AG08396 (cell line): Measurements from ENCODE around the gene HNMT.
"Not testable (repeated sequence)": the region's sequence is repeated elsewhere in the genome, so short reads cannot be mapped to it uniquely, and the experiment has no call there.

Source experiments
- DNase-seq: peaks from one replicate; pipeline ENCODE4 v3.0.0; 2012; ENCODE audit warnings: low spot score, mixed read lengths

Gene HNMT

DNA sequence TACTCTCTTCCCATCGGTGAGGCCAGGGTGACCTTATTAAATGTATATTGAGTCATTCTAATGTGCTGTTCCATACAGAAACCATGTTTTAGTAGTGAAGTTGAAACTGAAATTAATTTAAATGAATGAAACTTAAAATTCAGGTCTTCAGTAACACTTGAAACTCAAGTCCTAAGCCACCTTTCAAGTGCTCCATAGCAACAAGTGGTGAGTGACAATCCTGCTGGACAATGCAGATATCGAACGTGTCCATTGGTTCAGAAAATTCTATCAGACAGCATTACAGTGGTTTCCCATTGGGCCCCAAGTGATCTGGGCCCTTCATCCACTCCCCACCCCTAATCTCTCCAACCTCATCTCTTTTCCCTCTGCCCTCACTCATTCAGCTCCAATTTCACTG, 48.7 kb downstream of the HNMT start:
- DNase-seq = no peak

DNA sequence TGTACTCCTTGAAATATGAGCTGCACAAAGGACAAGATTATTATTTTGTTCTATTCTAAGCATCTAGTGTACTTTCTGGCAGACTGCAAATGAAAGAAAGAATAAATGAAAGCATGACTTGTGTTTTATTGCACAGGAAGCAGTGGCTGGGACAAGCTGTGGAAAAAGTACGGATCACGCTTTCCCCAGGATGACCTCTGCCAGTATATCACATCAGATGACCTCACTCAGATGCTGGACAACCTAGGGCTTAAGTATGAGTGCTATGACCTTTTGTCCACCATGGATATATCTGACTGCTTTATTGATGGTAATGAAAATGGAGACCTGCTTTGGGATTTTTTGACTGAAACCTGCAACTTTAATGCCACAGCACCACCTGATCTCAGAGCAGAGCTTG, 49.4 kb downstream of the HNMT start:
- no peak for DNase-seq

- no peak for DNase-seq
These were observed 51.2 kb downstream of the HNMT start for GRCh38 chr2:138015494-138015893.

DNA sequence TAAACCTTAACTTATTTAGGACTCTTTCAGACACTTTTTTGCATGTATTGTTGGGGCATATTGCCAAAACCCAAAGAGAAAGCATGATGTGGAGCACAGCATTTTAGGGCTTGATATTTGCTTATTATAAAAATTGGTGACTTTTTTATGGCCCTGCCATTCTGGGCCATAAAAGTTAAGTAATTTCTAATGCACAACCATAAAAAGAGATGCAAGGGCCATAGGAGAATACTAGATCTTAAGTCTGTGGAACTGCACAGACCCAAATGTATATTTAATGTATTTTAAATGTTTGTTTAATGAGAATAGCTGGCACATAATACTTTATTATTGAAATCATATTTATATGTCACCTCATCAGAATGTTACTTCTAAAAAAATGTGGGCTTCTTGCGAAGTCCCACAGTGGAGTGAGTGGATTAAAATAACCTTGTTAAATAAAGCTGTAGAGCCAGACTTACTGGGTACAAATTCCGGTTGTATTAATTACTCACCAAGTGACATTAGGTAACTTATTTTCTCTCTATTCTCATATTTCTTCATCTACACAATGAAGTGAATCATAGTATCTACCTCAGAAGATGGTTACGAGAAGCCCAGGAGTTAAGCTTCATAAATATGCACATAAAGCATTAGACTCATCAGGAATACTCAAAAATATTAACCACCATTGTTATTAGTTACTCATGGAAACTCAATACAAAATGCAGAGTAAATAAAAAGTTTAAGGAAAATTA, 52.2 kb downstream of the HNMT start:
- DNase-seq = no peak

- DNase-seq = no peak
These were observed 53.6 kb downstream of the HNMT start for GRCh38 chr2:138017824-138018223.

DNA sequence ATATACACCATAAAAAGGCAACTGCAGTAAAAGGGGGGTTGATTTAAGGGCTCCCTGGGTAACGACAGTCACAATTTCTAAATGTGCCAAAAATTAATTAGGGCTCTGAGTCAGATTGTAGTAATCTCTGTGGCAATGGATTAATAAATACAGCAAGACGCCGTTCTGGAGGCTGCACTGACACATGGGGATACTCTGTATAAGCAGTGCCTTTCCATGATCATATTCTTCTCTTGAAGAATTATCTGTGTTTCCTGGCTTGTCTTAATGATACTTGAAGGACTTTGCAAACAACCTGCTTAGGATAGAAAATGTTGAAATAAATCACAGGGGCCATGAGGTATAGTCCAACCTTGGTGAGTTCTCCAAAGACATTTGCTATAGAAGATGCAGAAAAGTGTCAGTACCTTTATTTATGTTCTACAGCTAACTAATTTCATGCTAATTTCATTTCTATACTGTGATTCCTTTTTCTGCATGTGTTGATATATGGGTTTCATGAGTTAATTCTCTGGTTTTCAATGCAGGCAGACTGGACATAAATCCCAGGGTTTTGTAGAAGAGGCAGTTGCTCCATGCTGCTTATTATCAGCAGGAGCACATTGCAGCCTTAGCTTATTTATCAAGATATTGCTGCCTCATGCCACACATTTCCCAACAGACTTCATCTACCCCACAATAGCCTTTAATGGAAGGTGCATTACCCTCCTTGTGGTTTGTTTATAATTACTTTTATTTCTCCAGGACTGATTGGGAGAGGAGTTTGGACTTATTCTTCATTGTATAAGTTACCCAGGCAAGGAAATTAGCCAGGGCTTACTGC, 54.8 kb downstream of the HNMT start:
- no peak for DNase-seq

DNA sequence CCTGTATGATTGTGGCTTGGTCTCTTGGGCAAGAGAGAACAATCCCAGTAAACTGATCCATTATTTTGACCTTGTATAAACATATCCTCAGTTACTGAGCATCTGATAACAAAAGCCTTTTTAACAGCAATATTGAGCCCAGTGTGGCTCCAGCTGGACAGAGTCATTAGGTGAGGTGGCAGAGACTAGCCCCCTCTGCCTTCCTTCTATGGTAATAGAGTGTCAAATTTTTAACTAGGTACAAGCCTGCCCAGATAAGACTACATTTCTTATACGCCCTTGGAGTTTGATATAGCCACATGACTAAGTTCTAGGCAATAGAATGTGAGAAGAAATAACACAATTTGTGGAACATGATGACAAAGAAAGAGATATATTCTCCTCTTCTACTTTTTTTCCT, 56.2 kb downstream of the HNMT start:
- no peak for DNase-seq

- DNase-seq = no peak
These were observed 56.9 kb downstream of the HNMT start for GRCh38 chr2:138021154-138021553.

DNA sequence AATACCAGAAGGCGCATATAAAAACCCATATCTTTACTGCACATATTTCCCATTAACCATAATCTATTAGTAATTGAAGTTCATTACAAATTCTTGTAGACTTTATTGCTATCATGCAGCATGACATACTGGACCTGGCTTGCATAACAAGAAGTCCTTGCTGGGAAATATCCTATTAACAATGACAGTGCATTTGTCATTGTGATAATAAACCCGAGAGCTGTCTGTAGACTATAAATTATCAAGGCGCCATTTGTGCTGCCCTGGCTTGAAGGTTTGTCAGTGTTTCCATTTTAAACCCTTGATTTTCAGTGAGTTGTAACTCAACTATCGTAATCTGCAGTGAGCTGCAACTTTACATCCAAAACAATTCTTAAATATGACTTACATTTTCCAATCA, 59.0 kb downstream of the HNMT start:
- DNase-seq = no peak

DNA sequence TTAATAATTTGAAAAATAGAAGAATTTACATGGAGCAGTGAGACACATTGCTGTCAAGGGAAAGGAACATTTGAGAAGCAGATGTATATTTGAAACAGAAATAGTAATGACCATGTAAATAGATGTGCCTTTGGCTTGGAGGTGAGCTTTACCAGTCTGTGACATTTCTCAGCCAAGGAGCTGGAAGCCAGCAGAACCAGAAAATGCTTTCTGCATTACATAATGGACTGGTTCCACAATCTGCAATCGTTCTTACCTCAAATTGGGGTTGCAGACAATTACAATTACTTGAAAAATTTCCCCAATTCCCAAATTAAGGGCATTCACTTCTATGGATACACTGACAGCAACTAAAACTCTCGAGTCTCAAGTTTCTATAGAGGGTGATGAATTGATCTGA, 59.7 kb downstream of the HNMT start:
- DNase-seq = no peak

GRCh38 chr2:138026111-138027020, 62.1 kb downstream of the HNMT start:
- DNase-seq = no peak

DNA sequence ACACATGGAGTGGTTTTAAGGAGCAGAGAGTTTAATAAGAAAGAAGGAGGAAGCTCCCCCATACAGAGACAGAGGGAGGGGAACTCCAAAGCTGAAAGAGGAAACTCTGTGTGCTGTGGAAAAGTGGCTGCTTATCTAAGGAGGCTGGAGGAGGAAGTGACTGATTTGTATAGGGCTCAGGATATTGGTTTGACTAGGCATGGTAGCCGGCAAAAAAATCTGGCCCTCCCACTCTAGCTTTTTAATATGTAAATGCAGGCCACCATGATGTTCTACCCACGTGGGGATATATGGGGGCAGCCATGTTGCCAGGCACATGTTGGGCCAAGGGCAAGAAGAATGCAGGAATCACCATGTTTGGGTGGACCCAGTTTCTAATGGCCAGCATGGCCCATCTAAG, 64.3 kb downstream of the HNMT start:
- DNase-seq = no peak

- DNase-seq = no peak
These were observed 65.0 kb downstream of the HNMT start for GRCh38 chr2:138029276-138029675.

DNA sequence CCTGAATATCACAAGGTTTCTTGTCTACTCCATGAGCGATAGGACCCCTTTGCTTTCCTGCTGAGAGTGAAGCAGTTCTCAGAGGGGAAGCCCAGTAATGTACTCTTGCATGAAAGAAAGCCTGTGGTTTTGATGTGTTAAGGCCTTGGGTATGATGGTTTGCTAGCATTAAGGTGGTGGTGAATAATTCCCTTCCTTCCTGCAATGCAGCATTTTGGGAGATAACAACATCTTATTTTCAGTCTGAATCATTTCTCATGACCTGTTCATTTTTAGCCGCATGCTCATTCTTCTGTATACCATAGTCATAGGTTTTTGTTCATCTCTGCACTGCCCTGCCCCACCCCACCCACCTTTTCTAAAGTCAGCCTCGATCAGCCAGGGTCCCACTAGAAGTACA, 66.2 kb downstream of the HNMT start:
- no peak for DNase-seq

GRCh38 chr2:138032334-138032733, 68.1 kb downstream of the HNMT start:
- DNase-seq = no peak

DNA sequence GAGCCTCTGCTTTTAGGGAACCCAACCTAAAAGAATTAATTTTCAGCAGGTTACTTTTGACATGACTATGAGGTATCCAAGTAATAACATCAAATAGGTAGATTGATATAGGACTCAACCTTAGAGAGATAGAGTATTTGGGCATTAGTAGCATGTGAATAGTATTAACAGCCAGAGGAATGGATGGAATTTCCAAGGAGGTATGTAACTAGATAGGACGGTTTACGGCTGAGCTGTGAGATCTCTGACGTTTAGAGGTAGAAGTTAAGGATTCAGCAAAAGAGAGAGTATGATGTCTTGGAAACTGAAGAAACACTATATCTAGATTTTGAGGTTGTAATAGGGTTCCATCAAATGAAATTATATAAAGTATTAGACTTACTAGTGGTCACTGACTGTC, 70.3 kb downstream of the HNMT start:
- no peak for DNase-seq

GRCh38 chr2:138035608-138036217, 71.4 kb downstream of the HNMT start:
- no peak for DNase-seq

GRCh38 chr2:138036522-138036921, 72.2 kb downstream of the HNMT start:
- no peak for DNase-seq

- no peak for DNase-seq
These were observed 72.8 kb downstream of the HNMT start for GRCh38 chr2:138037090-138037489.

- DNase-seq = no peak
These were observed 76.3 kb downstream of the HNMT start for GRCh38 chr2:138040616-138041015.

DNA sequence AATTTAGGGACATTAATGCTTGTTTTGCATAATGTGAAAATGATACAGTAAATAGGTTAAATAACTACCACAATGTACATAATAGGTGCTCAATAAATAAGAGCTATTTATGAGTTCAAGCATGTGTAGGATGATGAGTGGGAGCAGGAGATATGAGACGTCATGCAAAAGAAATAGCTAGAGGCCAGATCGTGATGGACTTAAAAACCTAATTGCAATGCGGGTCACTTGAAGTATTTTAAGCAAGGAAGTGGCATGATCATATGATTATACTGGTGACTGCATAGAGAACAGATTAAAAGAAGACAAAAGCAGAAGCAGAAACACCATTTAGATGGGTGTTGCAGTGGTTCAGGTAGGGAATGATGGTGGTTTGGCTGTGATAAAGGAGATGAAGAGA, 78.0 kb downstream of the HNMT start:
- DNase-seq = no peak

DNA sequence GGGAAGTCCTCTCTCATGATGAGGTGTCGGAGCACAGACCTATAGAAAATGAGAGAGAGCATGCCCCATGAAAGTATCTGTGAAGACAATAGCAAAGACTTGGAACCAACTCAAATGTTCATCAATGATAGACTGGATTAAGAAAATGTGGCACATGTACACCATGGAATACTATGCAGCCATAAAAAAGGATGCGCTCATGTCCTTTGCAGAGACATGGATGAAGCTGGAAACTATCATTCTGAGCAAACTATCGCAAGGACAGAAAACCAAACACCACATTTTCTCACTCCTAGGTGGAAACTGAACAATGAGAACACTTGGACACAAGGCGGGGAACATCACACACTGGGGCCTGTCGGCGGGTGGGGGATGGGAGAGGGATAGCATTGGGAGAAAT, 79.3 kb downstream of the HNMT start:
- DNase-seq = not testable (repeated sequence)
